Liver (tissue), 9 donors: ENCODE measurements around the gene CXCL6. TPM values are rescaled to one million over a fixed set of nuclear protein-coding genes. Genes with fewer than 3 reads are reported as not detected.

Experiments used
- DNase-seq: peaks from one replicate; pipeline ENCODE4 v3.0.0-alpha.2; 2017; ENCODE audit warnings: low spot score
- H3K27ac ChIP-seq, 2 donors: one replicate each; pipeline ENCODE4 v1.7.0; 2013; ENCODE audit warnings: inconsistent platforms in 2 of 2, low read length in 2 of 2, control low read depth in 1 of 2, low read depth in 1 of 2, mild to moderate bottlenecking in 1 of 2
- H3K27me3 ChIP-seq, 4 donors: one replicate each; pipeline versions ENCODE4 v1.6.1 to v1.7.0; 2013; ENCODE audit warnings: low read length in 3 of 4, inconsistent platforms in 1 of 4, mild to moderate bottlenecking in 1 of 4, moderate library complexity in 1 of 4; ENCODE audit not compliant: control insufficient read depth in 4 of 4, insufficient read depth in 4 of 4
- H3K36me3 ChIP-seq, 4 donors: one replicate each; pipeline versions ENCODE4 v1.6.1 to v1.7.0; 2013; ENCODE audit warnings: low read length in 3 of 4, mild to moderate bottlenecking in 3 of 4, low read depth in 1 of 4, moderate library complexity in 1 of 4; ENCODE audit not compliant: control insufficient read depth in 4 of 4, insufficient read depth in 3 of 4
- H3K4me1 ChIP-seq, 4 donors: one replicate each; pipeline versions ENCODE4 v1.6.1 to v1.7.0; 2013; ENCODE audit warnings: low read length in 3 of 4, mild to moderate bottlenecking in 3 of 4, moderate library complexity in 1 of 4; ENCODE audit not compliant: control insufficient read depth in 4 of 4, insufficient read depth in 4 of 4
- H3K4me3 ChIP-seq, 3 donors: one replicate each; pipeline versions ENCODE4 v1.6.1 to v1.7.0; 2013; ENCODE audit warnings: low read length in 3 of 3, control low read depth in 1 of 3, low read depth in 1 of 3, mild to moderate bottlenecking in 1 of 3
- H3K9ac ChIP-seq, 2 donors: one replicate each; pipeline ENCODE4 v1.7.0; 2013; ENCODE audit warnings: low read length in 2 of 2, mild to moderate bottlenecking in 2 of 2, moderate library complexity in 2 of 2, control low read depth in 1 of 2, low read depth in 1 of 2
- H3K9me3 ChIP-seq, 4 donors: one replicate each; pipeline versions ENCODE4 v1.6.1 to v1.7.0; 2013; ENCODE audit warnings: low read length in 3 of 4; ENCODE audit not compliant: control insufficient read depth in 4 of 4
- CTCF ChIP-seq: fragments of 150-350 bp; IDR thresholded peaks from 2 replicates; pipeline ENCODE4 v1.5.1; 2017; ENCODE audit warnings: improper control_type of control experiment, low read depth, low read length; ENCODE audit not compliant: missing input control
- EGR1 ChIP-seq, 2 donors: IDR thresholded peaks; 2 replicates each; pipeline ENCODE4 v1.6.1; 2016 to 2018; ENCODE audit warnings: antibody characterized with exemption in 2 of 2, low read depth in 2 of 2
- FOXA1 ChIP-seq: IDR thresholded peaks from 2 replicates; pipeline ENCODE4 v1.6.1; 2016; ENCODE audit warnings: antibody characterized with exemption
- FOXA2 ChIP-seq: IDR thresholded peaks from 2 replicates; pipeline ENCODE4 v1.6.1; 2016; ENCODE audit warnings: antibody characterized with exemption
- HNF4A ChIP-seq, 2 donors: conservative IDR thresholded peaks; 2 replicates each; pipeline ENCODE4 v1.6.1; 2016; ENCODE audit warnings: antibody characterized with exemption in 2 of 2, mild to moderate bottlenecking in 2 of 2
- HNF4G ChIP-seq: IDR thresholded peaks from 2 replicates; pipeline ENCODE4 v1.6.1; 2016; ENCODE audit warnings: antibody characterized with exemption
- REST ChIP-seq: IDR thresholded peaks from 2 replicates; pipeline ENCODE4 v1.6.1; 2016; ENCODE audit warnings: antibody characterized with exemption, mild to moderate bottlenecking
- RXRA ChIP-seq, 2 donors: IDR thresholded peaks; 2 replicates each; pipeline ENCODE4 v1.6.1; 2017 to 2018; ENCODE audit warnings: antibody characterized with exemption in 2 of 2, mild to moderate bottlenecking in 1 of 2
- SP1 ChIP-seq: IDR thresholded peaks from 2 replicates; pipeline ENCODE4 v1.6.1; 2018; ENCODE audit warnings: antibody characterized with exemption, mild to moderate bottlenecking
- YY1 ChIP-seq: IDR thresholded peaks from 2 replicates; pipeline ENCODE4 v1.6.1; 2016; ENCODE audit warnings: antibody characterized with exemption, mild to moderate bottlenecking
- ZBTB33 ChIP-seq: IDR thresholded peaks from 2 replicates; pipeline ENCODE4 v1.6.1; 2016; ENCODE audit warnings: antibody characterized with exemption
- WGBS: extraction: QIAGEN DNeasy Blood & Tissue Kit; methylation state at CpG from one replicate; pipeline ENCODE4 v1.1.7; 2013; 5-methylcytosine and 5-hydroxymethylcytosine counted together
- polyA plus RNA-seq, 2 donors: library from polyadenylated mRNA; stranded (reverse) in 1 of 2; unstranded in 1 of 2; fragments of 200-250 nt in 1 of 2; fragments of >200 nt in 1 of 2; fragmentation: Nextera tagmentation in 1 of 2; extraction: Ambion mirVana in 1 of 2; gene quantifications; one replicate each; pipeline versions ENCODE4 v1.2.1 to v1.2.3, GENCODE V29; 2013 to 2015
- total RNA-seq, 2 donors: library from RNA; depleted of rRNA; stranded (reverse); fragments of >200 nt; gene quantifications; one replicate each; pipeline ENCODE4 v1.2.3, GENCODE V29; 2014
- donor health status: healthy.
- donor health status: healthy.
- donor health status: healthy.
- donor health status: healthy.
- donor health status: healthy.

The CXCL6 gene
- total and polyA plus RNA-seq, 4 donors = 0.19 to 5.5 (median 3.2) TPM

DNA sequence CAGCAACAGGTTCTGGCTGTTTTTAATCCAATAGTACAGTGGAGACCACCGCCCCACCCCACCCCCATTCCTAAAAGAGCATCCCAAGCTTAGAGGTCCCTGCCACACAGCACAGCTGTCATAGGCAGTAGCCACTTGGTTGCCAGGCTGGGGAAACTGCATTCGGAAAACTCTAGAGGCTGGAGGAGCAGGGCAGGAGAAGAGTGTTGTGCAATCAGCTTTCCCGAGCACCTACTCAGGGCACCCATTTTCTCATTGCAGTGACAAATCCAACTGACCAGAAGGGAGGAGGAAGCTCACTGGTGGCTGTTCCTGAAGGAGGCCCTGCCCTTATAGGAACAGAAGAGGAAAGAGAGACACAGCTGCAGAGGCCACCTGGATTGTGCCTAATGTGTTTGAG, 33.8 kb downstream of the CXCL6 start:
- TF ChIP-seq ZBTB33 (no peak), SP1 (no peak), HNF4A (conservative IDR thresholded peaks at IDR 0.05) (no peak), CTCF (no peak), REST (no peak), FOXA1 (no peak), FOXA2 (no peak), EGR1 (IDR thresholded peaks at IDR 0.05; ENCODE audit: low read depth in 2 of 2) (no peak), HNF4G (no peak), YY1 (no peak)
- no peak for DNase-seq
- H3K36me3 ChIP-seq = no peaks in the 10 kb centered on the region
- 77% methylated on average over 3 of the region's 3 CpGs for WGBS
- H3K27me3 ChIP-seq = no peaks in the 10 kb centered on the region
- no peak overlapping the region for H3K4me3 ChIP-seq
- peaks cover 0 to 2% (median under 1%) of the 10 kb centered on the region in 4 donors for H3K9me3 ChIP-seq
- H3K27ac ChIP-seq = no peak overlapping the region
- H3K4me1 ChIP-seq = peaks cover 0 to 13% (median 4%) of the 10 kb centered on the region in 4 donors
- no peak overlapping the region for H3K9ac ChIP-seq

- Histone ChIP-seq H3K4me1 (peaks cover 0 to 13% (median 4%) of the 10 kb centered on the region in 4 donors), H3K27ac (no peak overlapping the region), H3K4me3 (no peak overlapping the region), H3K36me3 (no peaks in the 10 kb centered on the region), H3K9ac (no peak overlapping the region), H3K27me3 (no peaks in the 10 kb centered on the region), H3K9me3 (peaks cover 0 to 2% (median under 1%) of the 10 kb centered on the region in 4 donors)
- WGBS = 89% methylated on average over 1 of the region's 1 CpG
- no peak for DNase-seq
- TF ChIP-seq FOXA1 (no peak), SP1 (no peak), HNF4A (conservative IDR thresholded peaks at IDR 0.05) (no peak), CTCF (no peak), RXRA (IDR thresholded peaks at IDR 0.05) (no peak)
Observed at GRCh38 chr4:73870768-73871167, 34.3 kb downstream of the CXCL6 start.
